Sciatic nerve (tissue), 2 donors: ENCODE results near the gene PRL. TPM values are rescaled to one million over a fixed set of nuclear protein-coding genes. Genes with fewer than 3 reads are reported as not detected.

Source experiments
- ATAC-seq: fragments of 200-7000 bp; cut with Tn5 transposase; one replicate; pipeline ENCODE4 v1.9.1; 2020; ENCODE audit warnings: mild to moderate bottlenecking, moderate library complexity
- DNase-seq: peaks from one replicate; pipeline ENCODE4 v3.0.0-alpha.2; 2020; ENCODE audit warnings: low spot score
- intact Hi-C: fragments of 100-400 bp; cut with DNase I; formaldehyde crosslinking; loops from one replicate; pipeline ENCODE4 v1.14.2; 2022
- total RNA-seq: library from RNA; stranded (reverse); fragmentation: NEBNext Ultra II Directional; extraction: Animal tissue kit (Norgen Biotek cat#: 25700); gene quantifications from one replicate; pipeline ENCODE4 v1.2.1, GENCODE V29; 2021
- donor health status: DM: no; HTN: no; CAD: no.
- donor health status: DM: no; HTN: no; CAD: no.

The PRL gene
- 0.36 TPM for total RNA-seq

GRCh38 chr6:22296936-22297335 lies at the start of gene PRL:
TSS of gene PRL (minus strand) at chr6:22297036. CDS start at chr6:22296982, 54 bp downstream.
- DNase-seq (no peak), ATAC-seq (no peak)
- intact Hi-C loops: no loop called here

- ATAC-seq: no peak
- DNase-seq: no peak
- intact Hi-C loops: no loop called here
Measured at GRCh38 chr6:22343864-22344263, 47.0 kb upstream of the PRL start.

GRCh38 chr6:22334778-22335177 lies 37.9 kb upstream of the PRL start:
- DNase-seq (no peak), ATAC-seq (no peak)
- intact Hi-C loops: no loop called here

- DNase-seq (no peak), ATAC-seq (no peak)
- intact Hi-C loops: no loop called here
Measured at GRCh38 chr6:22333802-22334201, 37.0 kb upstream of the PRL start.

GRCh38 chr6:22332711-22333110 lies 35.9 kb upstream of the PRL start:
- intact Hi-C loops: no loop called here
- no peak for ATAC-seq
- DNase-seq: no peak

DNA sequence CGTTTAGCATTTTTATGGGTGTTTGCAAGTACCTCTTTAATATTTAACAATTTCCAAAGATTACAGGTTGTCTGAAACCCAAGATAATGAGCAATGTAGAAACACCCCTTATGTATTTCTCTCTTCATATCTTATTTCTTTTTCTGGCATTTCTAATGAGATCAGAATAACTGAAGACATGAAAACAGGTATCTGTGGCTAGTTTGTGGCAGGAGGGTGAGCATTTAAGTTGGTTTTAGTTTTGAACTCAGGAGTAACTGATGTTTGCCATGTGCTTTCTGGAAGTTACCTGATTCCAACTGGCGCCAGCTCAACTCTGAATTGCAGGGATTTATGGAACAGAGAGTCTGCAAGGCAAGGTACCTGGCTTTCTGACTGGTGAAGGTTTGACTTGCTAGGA lies 35.4 kb upstream of the PRL start:
- DNase-seq (no peak), ATAC-seq (no peak)
- intact Hi-C loops: no loop called here

- ATAC-seq: no peak
- DNase-seq: no peak
- intact Hi-C loops: no loop called here
Measured at GRCh38 chr6:22330941-22331340, 34.1 kb upstream of the PRL start.

DNA sequence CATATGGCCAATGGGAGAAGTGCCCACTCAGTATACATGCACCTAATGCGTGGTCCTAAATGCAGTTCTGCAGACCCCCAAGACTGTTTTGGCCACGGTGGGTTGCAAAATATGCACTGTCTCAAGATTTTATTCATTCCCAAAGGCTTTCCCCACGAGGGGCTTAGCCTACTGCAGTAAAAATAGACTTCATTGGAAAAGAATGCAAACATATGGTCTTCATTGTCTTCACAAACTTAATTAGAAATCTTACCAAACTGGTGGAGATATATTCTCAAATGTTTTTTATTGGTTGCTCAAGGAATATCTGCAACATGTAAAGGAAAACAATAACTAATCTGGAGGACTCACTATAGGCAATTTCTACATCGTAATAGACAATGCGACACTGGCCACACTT lies 31.6 kb upstream of the PRL start:
- DNase-seq: no peak
- intact Hi-C loops: no loop called here
- no peak for ATAC-seq

- intact Hi-C loops: no loop called here
- no peak for DNase-seq
Measured at GRCh38 chr6:22327881-22328280, 31.0 kb upstream of the PRL start.

GRCh38 chr6:22326500-22326899 lies 29.7 kb upstream of the PRL start:
- ATAC-seq: no peak

More at GRCh38 chr6:22327881-22328280, 31.0 kb upstream of the PRL start:
- ATAC-seq: no peak

DNA sequence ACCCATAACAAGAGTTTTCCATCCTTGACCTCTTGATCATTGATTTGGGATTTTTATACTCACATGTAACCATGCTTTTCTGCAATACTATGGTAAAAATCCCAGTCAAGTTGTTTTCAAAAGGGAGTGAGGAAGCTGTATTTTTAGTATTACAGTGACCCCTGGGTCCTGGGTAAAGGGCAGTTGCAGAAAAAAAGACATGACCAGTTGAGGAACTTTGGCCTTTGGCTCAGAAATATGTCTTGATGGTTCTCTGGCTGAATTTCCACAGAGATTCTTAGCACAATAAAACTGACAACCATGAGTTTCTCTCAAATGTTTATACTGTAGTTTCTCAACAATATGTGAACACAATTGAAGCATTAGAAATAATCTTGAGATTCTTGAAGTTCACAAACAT lies 28.6 kb upstream of the PRL start:
- intact Hi-C loops: no loop called here
- no peak for DNase-seq

More at GRCh38 chr6:22326500-22326899, 29.7 kb upstream of the PRL start:
- intact Hi-C loops: no loop called here
- DNase-seq: no peak

GRCh38 chr6:22323848-22324247 lies 27.0 kb upstream of the PRL start:
- DNase-seq (no peak), ATAC-seq (no peak)
- intact Hi-C loops: no loop called here

More for the DNA sequence above, 28.6 kb upstream of the PRL start:
- peak; percentile 87 for ATAC-seq

GRCh38 chr6:22322103-22323030 lies 25.5 kb upstream of the PRL start:
- ATAC-seq (no peak), DNase-seq (no peak)
- intact Hi-C loops: no loop called here

- no peak for DNase-seq
- ATAC-seq: no peak
- intact Hi-C loops: no loop called here
Measured at GRCh38 chr6:22320750-22321149, 23.9 kb upstream of the PRL start.

GRCh38 chr6:22318404-22318803 lies 21.6 kb upstream of the PRL start:
- no peak for ATAC-seq
- intact Hi-C loops: no loop called here

DNA sequence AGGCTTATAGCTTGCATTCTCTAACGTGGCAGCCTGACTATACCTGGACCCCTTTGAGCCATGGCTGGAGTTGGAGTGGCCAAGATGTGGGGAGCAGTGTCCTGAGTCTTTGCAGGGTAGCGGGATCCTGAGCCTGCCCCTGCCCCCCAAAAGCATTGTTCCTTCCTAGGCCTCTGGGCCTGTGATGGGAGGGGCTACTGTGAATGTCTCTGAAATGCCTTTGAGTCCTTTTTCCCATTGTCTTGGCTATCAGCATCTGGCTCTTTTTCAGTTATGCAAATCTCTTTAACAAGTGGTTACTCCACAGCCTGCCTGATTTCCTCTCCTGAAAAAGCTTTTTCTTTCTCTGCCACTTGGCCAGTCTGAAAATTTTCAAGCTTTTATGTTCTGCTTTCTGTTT lies 17.0 kb upstream of the PRL start:
- DNase-seq (no peak), ATAC-seq (no peak)
- intact Hi-C loops: no loop called here

More at GRCh38 chr6:22318404-22318803, 21.6 kb upstream of the PRL start:
- DNase-seq: no peak

- ATAC-seq: no peak
- intact Hi-C loops: no loop called here
- DNase-seq: no peak
Measured at GRCh38 chr6:22308939-22309338, 12.1 kb upstream of the PRL start.

DNA sequence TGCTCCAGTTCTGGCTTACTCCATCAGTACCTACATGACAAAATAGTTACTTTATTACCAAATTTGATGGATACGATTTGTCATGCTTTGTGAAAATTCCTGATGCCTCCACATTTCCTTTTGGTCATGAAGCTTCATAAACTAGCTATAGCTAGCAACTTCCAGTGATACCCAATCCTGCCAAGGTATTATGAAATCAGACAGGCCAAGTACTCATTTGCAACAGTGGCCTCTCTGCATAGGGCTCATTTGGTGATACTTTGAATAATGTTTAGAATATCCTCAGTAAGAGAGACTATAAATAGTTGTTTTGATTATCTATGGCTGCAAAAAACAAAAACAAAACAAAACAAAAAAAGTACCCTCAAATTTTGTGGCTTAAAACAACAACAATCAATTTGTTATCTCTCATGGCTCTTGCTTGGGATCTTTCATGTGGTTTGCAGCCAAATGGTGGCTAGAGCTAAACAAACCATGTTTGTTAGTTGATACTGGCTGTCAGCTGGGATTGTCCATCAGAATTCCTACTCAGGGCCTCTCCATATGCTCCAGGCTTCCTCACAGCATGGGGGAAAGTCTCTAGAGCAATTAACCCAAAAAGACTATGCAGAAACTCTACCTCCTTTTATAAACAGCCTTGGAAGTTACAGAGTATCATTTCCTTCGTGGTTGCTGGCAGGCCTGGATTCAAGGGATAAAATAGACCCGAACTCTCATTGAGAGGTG lies 10.1 kb upstream of the PRL start:
- ATAC-seq (no peak), DNase-seq (no peak)
- intact Hi-C loops: no loop called here

- DNase-seq (no peak), ATAC-seq (no peak)
- intact Hi-C loops: no loop called here
Measured at GRCh38 chr6:22302838-22303237, 6.0 kb upstream of the PRL start.

GRCh38 chr6:22300273-22300998 lies 3.6 kb upstream of the PRL start:
- ATAC-seq: no peak
- DNase-seq: no peak
- intact Hi-C loops: no loop called here
